Neural cell (in vitro differentiated cells): ENCODE results near the gene DLL1. TPM values are rescaled to one million over a fixed set of nuclear protein-coding genes. Genes with fewer than 3 reads are reported as not detected.

ENCODE experiments used
- H2AFZ ChIP-seq: fragments of 200-600, 300-800 bp; sonication (generic), shearing (Covaris generic); 2 replicates; pipeline ENCODE4 v1.6.0; 2014; ENCODE audit warnings: low read depth, mild to moderate bottlenecking, antibody characterized with exemption, low read length, moderate library complexity
- H3F3A ChIP-seq: fragments of 200-600 bp; shearing (Covaris generic); 2 replicates; pipeline ENCODE4 v1.6.1; 2016; ENCODE audit warnings: mild to moderate bottlenecking, moderate library complexity, mixed read lengths, antibody characterized with exemption, low read length; ENCODE audit not compliant: insufficient read depth, poor library complexity, severe bottlenecking
- H3K27ac ChIP-seq: fragments of 200-600, 300-800 bp; sonication (generic), shearing (Covaris generic); 2 replicates; pipeline ENCODE4 v1.5.1; 2014; ENCODE audit warnings: mild to moderate bottlenecking, low read length, moderate library complexity
- H3K27me3 ChIP-seq: fragments of 300-800, 200-600 bp; sonication (generic), shearing (Covaris generic); 2 replicates; pipeline ENCODE4 v1.6.0; 2014; ENCODE audit warnings: mild to moderate bottlenecking, low read depth, low read length, moderate library complexity; ENCODE audit not compliant: insufficient read depth
- H3K36me3 ChIP-seq: fragments of 300-800, 200-600 bp; sonication (generic), shearing (Covaris generic); 2 replicates; pipeline ENCODE4 v1.5.1; 2014; ENCODE audit warnings: mild to moderate bottlenecking, antibody characterized with exemption, low read length, moderate library complexity; ENCODE audit not compliant: insufficient read depth
- H3K4me2 ChIP-seq: fragments of 300-800, 200-600 bp; sonication (generic), shearing (Covaris generic); 2 replicates; pipeline ENCODE4 v1.6.0; 2014; ENCODE audit warnings: mild to moderate bottlenecking, low read length
- H3K4me3 ChIP-seq: fragments of 300-800, 200-600 bp; sonication (generic), shearing (Covaris generic); 2 replicates; pipeline ENCODE4 v1.5.1; 2014; ENCODE audit warnings: mild to moderate bottlenecking, low read length, moderate library complexity
- H3K79me2 ChIP-seq: fragments of 200-600 bp; shearing (Covaris generic); replicated peaks from 2 replicates; pipeline ENCODE4 v1.6.0; 2014; ENCODE audit warnings: mild to moderate bottlenecking, low read length, moderate library complexity; ENCODE audit not compliant: insufficient read depth
- H3K9ac ChIP-seq: fragments of 300-800, 200-600 bp; sonication (generic), shearing (Covaris generic); 2 replicates; pipeline ENCODE4 v1.6.1; 2016; ENCODE audit warnings: mild to moderate bottlenecking, low read length, mixed read lengths
- H3K9me2 ChIP-seq: fragments of 200-600 bp; shearing (Covaris generic); 2 replicates; pipeline ENCODE4 v1.6.1; 2016; ENCODE audit warnings: mild to moderate bottlenecking, low read length, mixed read lengths; ENCODE audit not compliant: insufficient read depth
- H3K9me3 ChIP-seq: fragments of 200-600, 300-800 bp; sonication (generic), shearing (Covaris generic); 2 replicates; pipeline ENCODE4 v1.6.1; 2016; ENCODE audit warnings: mild to moderate bottlenecking, mixed run types, low read length, moderate library complexity, mixed read lengths
- H4K20me1 ChIP-seq: fragments of 200-600 bp; shearing (Covaris generic); 2 replicates; pipeline ENCODE4 v1.6.1; 2016; ENCODE audit warnings: mild to moderate bottlenecking, mixed run types; ENCODE audit not compliant: insufficient read depth
- CTCF ChIP-seq: fragments of 450-650 bp; IDR thresholded peaks from 2 replicates; pipeline ENCODE4 v1.5.1; 2014; ENCODE audit warnings: antibody characterized with exemption, mild to moderate bottlenecking, moderate library complexity; ENCODE audit not compliant: poor library complexity, severe bottlenecking
- EP300 ChIP-seq: fragments of 450-650 bp; conservative IDR thresholded peaks from 2 replicates; pipeline ENCODE4 v1.6.1; 2014; ENCODE audit warnings: antibody characterized with exemption, mild to moderate bottlenecking, moderate library complexity; ENCODE audit not compliant: poor library complexity, severe bottlenecking
- EZH2 ChIP-seq: fragments of 200-600, 300-800 bp; shearing (Covaris generic), sonication (generic); IDR thresholded peaks from 2 replicates; pipeline ENCODE4 v1.6.1; 2014; ENCODE audit warnings: antibody characterized with exemption, low read length, borderline replicate concordance, mild to moderate bottlenecking; ENCODE audit not compliant: insufficient read depth, poor library complexity, severe bottlenecking
- MXI1 ChIP-seq: fragments of 450-650 bp; conservative IDR thresholded peaks from 2 replicates; pipeline ENCODE4 v1.6.1; 2014; ENCODE audit warnings: antibody characterized with exemption, mild to moderate bottlenecking; ENCODE audit not compliant: poor library complexity, severe bottlenecking
- POLR2AphosphoS5 ChIP-seq: IDR thresholded peaks from 2 replicates; pipeline ENCODE4 v1.6.1; 2012
- RAD21 ChIP-seq: fragments of 450-650 bp; conservative IDR thresholded peaks from 2 replicates; pipeline ENCODE4 v1.6.1; 2014; ENCODE audit warnings: antibody characterized with exemption, mild to moderate bottlenecking, moderate library complexity
- REST ChIP-seq: IDR thresholded peaks from 2 replicates; pipeline ENCODE4 v1.6.1; 2012; ENCODE audit warnings: borderline replicate concordance
- SMC3 ChIP-seq: fragments of 450-650 bp; conservative IDR thresholded peaks from 2 replicates; pipeline ENCODE4 v1.6.1; 2014; ENCODE audit warnings: antibody characterized with exemption, mild to moderate bottlenecking, moderate library complexity; ENCODE audit not compliant: poor library complexity
- TAF1 ChIP-seq: IDR thresholded peaks from 2 replicates; pipeline ENCODE4 v1.6.1; 2012; ENCODE audit warnings: low read depth
- polyA plus RNA-seq: library from polyadenylated mRNA; depleted of rRNA; stranded (reverse); fragments of >200 nt; gene quantifications from 2 replicates; pipeline ENCODE4 v1.2.3, GENCODE V29; 2014

The DLL1 gene
- polyA plus RNA-seq, 1 donor from 2014 or later: 26.1 TPM

DNA sequence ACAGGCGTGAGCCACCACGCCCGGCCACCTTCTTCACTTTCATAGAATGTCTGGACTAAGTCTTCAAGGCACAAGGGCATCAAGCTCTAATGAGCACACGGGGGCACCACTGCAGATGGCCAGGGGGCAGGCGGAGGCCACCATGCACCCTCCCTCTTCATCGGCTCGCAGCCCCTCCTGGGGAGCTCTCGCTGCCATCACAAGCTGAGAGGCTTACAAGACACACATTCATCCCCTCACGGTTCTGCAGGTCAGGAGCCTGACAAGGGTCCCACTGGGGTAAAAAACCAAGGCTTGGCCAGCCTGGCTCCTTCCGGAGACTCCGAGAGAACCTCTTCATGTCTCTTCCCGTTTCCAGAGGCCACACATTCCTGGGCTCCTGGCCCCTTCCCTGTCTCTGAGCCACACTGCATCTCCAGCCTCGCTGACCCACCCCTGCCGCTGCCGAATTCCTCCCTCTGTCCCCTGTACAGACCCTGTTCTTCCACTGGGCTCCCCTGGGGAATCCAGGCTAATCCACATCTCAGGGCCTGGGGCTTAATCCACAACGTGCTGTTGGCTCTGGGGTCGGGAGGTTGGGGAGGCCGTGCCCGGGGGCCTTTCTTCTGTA lies 19.8 kb downstream of the DLL1 start:
- no peak overlapping the region for H2AFZ ChIP-seq
- TF ChIP-seq EP300 (no peak), REST (no peak), TAF1 (no peak), EZH2 (no peak), POLR2AphosphoS5 (no peak), CTCF (no peak), MXI1 (no peak), SMC3 (no peak), RAD21 (no peak)
- H3K36me3 ChIP-seq: no peaks in the 10 kb centered on the region
- H3K4me2 ChIP-seq: no peak overlapping the region
- H3K79me2 ChIP-seq: no peaks in the 10 kb centered on the region
- no peak overlapping the region for H3K4me3 ChIP-seq
- no peak overlapping the region for H3K27ac ChIP-seq
- no peak overlapping the region for H3K9ac ChIP-seq
- H3F3A ChIP-seq: no peaks in the 10 kb centered on the region
- H3K9me3 ChIP-seq: no peaks in the 10 kb centered on the region
- H4K20me1 ChIP-seq: no peaks in the 10 kb centered on the region
- no peaks in the 10 kb centered on the region for H3K27me3 ChIP-seq
- no peaks in the 10 kb centered on the region for H3K9me2 ChIP-seq

DNA sequence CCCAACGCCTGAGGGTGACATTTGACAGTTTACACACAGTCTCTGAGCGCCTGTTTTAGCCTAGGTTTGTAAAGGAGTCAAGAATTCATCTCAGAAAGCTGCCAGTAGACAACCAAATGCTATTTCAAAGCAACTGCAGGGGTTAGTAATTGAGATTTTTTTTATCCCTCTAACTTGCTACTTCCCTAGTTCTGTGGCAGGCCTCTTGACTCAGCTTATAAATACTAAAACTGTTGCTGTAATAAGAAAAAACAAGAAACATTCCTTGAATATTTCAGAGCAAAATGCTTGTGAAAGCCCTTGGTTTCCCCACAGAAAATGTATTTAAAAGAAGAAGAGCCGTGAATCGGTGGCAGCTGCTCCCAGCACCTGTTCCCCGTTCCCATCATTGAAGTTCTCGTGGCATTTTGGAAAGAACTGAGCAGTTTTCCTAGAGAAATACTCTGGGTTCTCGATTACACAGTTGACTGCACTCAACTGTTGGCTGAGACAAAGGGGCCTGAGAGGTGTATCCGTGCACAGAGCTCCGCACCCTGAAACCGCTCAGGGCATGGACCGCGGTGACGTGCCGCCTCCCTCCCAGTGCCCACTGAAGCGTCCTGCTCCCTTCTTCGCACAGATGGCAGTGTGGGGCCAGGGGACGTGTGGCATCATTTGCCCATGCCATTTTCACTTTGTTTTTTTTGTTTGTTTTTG lies 20.9 kb downstream of the DLL1 start:
- Histone ChIP-seq H3K27me3 (no peaks in the 10 kb centered on the region), H4K20me1 (no peaks in the 10 kb centered on the region), H3K4me2 (no peak overlapping the region), H3K9me2 (no peaks in the 10 kb centered on the region), H3K9me3 (no peaks in the 10 kb centered on the region), H3K4me3 (no peak overlapping the region), H3K79me2 (no peaks in the 10 kb centered on the region), H3F3A (no peaks in the 10 kb centered on the region), H3K36me3 (no peaks in the 10 kb centered on the region), H3K27ac (no peak overlapping the region), H2AFZ (no peak overlapping the region), H3K9ac (no peak overlapping the region)
- no peak for TF ChIP-seq EZH2
- no peak for TF ChIP-seq POLR2AphosphoS5
- no peak for TF ChIP-seq SMC3
- no peak for TF ChIP-seq RAD21
- no peak for TF ChIP-seq MXI1
- TF ChIP-seq REST: no peak
- no peak for TF ChIP-seq EP300
- no peak for TF ChIP-seq TAF1
- TF ChIP-seq CTCF: no peak
